HepG2 (cell line): ENCODE measurements around the gene NOL4L. TPM values are rescaled to one million over a fixed set of nuclear protein-coding genes. Genes with fewer than 3 reads are reported as not detected.

Experiments
- ATAC-seq: fragments of 200-7000 bp; cut with Tn5 transposase; 3 replicates; pipeline ENCODE4 v1.9.1; 2020; ENCODE audit warnings: mild to moderate bottlenecking, moderate library complexity
- BruUV-seq: library from RNA; stranded (reverse); fragments of 400-500 nt; replicated peaks from 2 replicates; lab custom pipeline; 2021; lab: Mats Ljungman, UMichigan
- CTCF ChIA-PET: fragments of 300-600 bp; formaldehyde crosslinking; extraction: SDS; loops from one replicate; lab custom pipeline; 2021; ENCODE audit warnings: low total read pairs, inconsistent platforms, low intra/inter-chr PET ratio; lab: Yijun Ruan, JAX
- POLR2A ChIA-PET: fragments of 350-600 bp; sonication (Branson Sonifier 250); formaldehyde crosslinking; loops from one replicate; lab custom pipeline; 2020; ENCODE audit warnings: antibody characterized with exemption, inconsistent platforms; lab: Yijun Ruan, JAX
- DNase-seq: peaks from one replicate; pipeline ENCODE4 v3.0.0-alpha.2; 2015; ENCODE audit warnings: low spot score
- FAIRE-seq: peaks from 3 replicates; lab custom pipeline; 2011; peaks lifted over from hg19 to GRCh38; lab: Jason Lieb, UNC
- H2AFZ ChIP-seq: one replicate; pipeline ENCODE4 v1.6.1; 2011; ENCODE audit warnings: low read length, inconsistent platforms
- H3K27ac ChIP-seq: fragments of 300-600 bp; 3 replicates; pipeline ENCODE4 v1.8.0; 2011; ENCODE audit warnings: mixed run types, mild to moderate bottlenecking, mixed read lengths, low read length, inconsistent platforms; ENCODE audit not compliant: insufficient read depth; ENCODE audit errors: extremely low read length
- H3K27me3 ChIP-seq, 2 experiments: fragments of 200-600 bp in 1 of 2; 2 replicates in 1 of 2; 3 replicates in 1 of 2; pipeline versions ENCODE4 v1.6.0 to v1.8.0; 2011; ENCODE audit warnings: low read length in 2 of 2, mild to moderate bottlenecking in 2 of 2, moderate library complexity in 2 of 2, inconsistent platforms in 1 of 2; ENCODE audit not compliant: insufficient read depth in 2 of 2, control insufficient read depth in 1 of 2
- H3K36me3 ChIP-seq, 2 experiments: fragments of 200-600 bp in 1 of 2; replicated peaks in 1 of 2; 2 replicates in 1 of 2; 3 replicates in 1 of 2; pipeline versions ENCODE4 v1.5.1 to v1.8.0; 2011; ENCODE audit warnings: low read length in 2 of 2, inconsistent platforms in 1 of 2; ENCODE audit not compliant: insufficient read depth in 2 of 2, control insufficient read depth in 1 of 2
- H3K4me1 ChIP-seq: 2 replicates; pipeline ENCODE4 v1.5.1; 2012; ENCODE audit warnings: low read length, inconsistent platforms; ENCODE audit not compliant: insufficient read depth
- H3K4me2 ChIP-seq: 2 replicates; pipeline ENCODE4 v1.6.0; 2011; ENCODE audit warnings: low read depth, low read length, inconsistent platforms
- H3K4me3 ChIP-seq, 3 experiments: fragments of 200-600 bp in 1 of 3; sonication (generic), shearing (Covaris generic) in 1 of 3; replicated peaks in 1 of 3; 2 replicates each; pipeline ENCODE4 v1.5.1; 2011 to 2016; ENCODE audit warnings: low read length in 3 of 3, inconsistent platforms in 2 of 3, low read depth in 2 of 3, mild to moderate bottlenecking in 2 of 3, control low read depth in 1 of 3, mixed read lengths in 1 of 3; ENCODE audit not compliant: insufficient read depth in 1 of 3
- H3K79me2 ChIP-seq: one replicate; pipeline ENCODE4 v1.6.1; 2011; ENCODE audit warnings: low read length, inconsistent platforms; ENCODE audit not compliant: insufficient read depth
- H3K9ac ChIP-seq: 2 replicates; pipeline ENCODE4 v1.6.0; 2011; ENCODE audit warnings: mild to moderate bottlenecking, low read depth, low read length, inconsistent platforms; ENCODE audit not compliant: insufficient read depth
- H3K9me3 ChIP-seq: 2 replicates; pipeline ENCODE4 v1.5.1; 2012; ENCODE audit warnings: mild to moderate bottlenecking, low read length
- H4K20me1 ChIP-seq: 2 replicates; pipeline ENCODE4 v1.6.0; 2011; ENCODE audit warnings: inconsistent platforms, mild to moderate bottlenecking, low read length, moderate library complexity; ENCODE audit not compliant: insufficient read depth
- AGO2 ChIP-seq: fragments of 200-400 bp; formaldehyde crosslinking; optimal IDR thresholded peaks from 2 replicates; pipeline ENCODE3; 2017; ENCODE audit warnings: mild to moderate bottlenecking, low read depth, low read length, moderate library complexity
- HIVEP1 ChIP-seq: sonication (generic); formaldehyde crosslinking; IDR thresholded peaks from 2 replicates; pipeline ENCODE4 v1.4.0; 2020; ENCODE audit warnings: mild to moderate bottlenecking, missing genetic modification reagents
- PLSCR1 ChIP-seq: sonication (generic); formaldehyde crosslinking; IDR thresholded peaks from 2 replicates; pipeline ENCODE4 v1.5.0; 2020; ENCODE audit warnings: missing genetic modification reagents, mild to moderate bottlenecking, borderline replicate concordance
- RBM22 ChIP-seq: fragments of 200-400 bp; formaldehyde crosslinking; optimal IDR thresholded peaks from 2 replicates; pipeline ENCODE3; 2017; ENCODE audit warnings: mild to moderate bottlenecking, low read length, moderate library complexity
- REST ChIP-seq, 2 experiments: IDR thresholded peaks; 2 replicates each; pipeline ENCODE4 v1.6.1; 2011 to 2012; ENCODE audit warnings: low read length in 2 of 2, borderline replicate concordance in 1 of 2, low read depth in 1 of 2, mild to moderate bottlenecking in 1 of 2, moderate library complexity in 1 of 2
- SCMH1 ChIP-seq: sonication (generic); formaldehyde crosslinking; IDR thresholded peaks from 2 replicates; pipeline ENCODE4 v1.9.0; 2021; ENCODE audit warnings: missing genetic modification reagents, mild to moderate bottlenecking, borderline replicate concordance
- ZBTB38 ChIP-seq: sonication (generic); formaldehyde crosslinking; IDR thresholded peaks from 2 replicates; pipeline ENCODE4 v1.5.1; 2020; ENCODE audit warnings: mild to moderate bottlenecking, missing genetic modification reagents
- ZIK1 ChIP-seq: sonication (generic); formaldehyde crosslinking; IDR thresholded peaks from 2 replicates; pipeline ENCODE4 v1.5.0; 2020; ENCODE audit warnings: mild to moderate bottlenecking, low read depth, missing genetic modification reagents, borderline replicate concordance
- ZNF253 ChIP-seq: sonication (generic); formaldehyde crosslinking; IDR thresholded peaks from 2 replicates; pipeline ENCODE4 v1.8.0; 2022; ENCODE audit warnings: mild to moderate bottlenecking, missing genetic modification reagents, borderline replicate concordance
- ZNF501 ChIP-seq: sonication (generic); formaldehyde crosslinking; IDR thresholded peaks from 2 replicates; pipeline ENCODE4 v1.5.1; 2020; ENCODE audit warnings: mild to moderate bottlenecking, moderate library complexity, missing genetic modification reagents
- ZNF597 ChIP-seq: sonication (generic); formaldehyde crosslinking; IDR thresholded peaks from 2 replicates; pipeline ENCODE4 v1.5.0; 2020; ENCODE audit warnings: missing genetic modification reagents
- WGBS: methylation state at CpG from one replicate; pipeline ENCODE4 v1.1.6; 2017; ENCODE audit warnings: low lambda C conversion rate; 5-methylcytosine and 5-hydroxymethylcytosine counted together
- in situ Hi-C: cut with HindIII; loops from 2 replicates; pipeline ENCODE4 v1.10.0; 2017; ENCODE audit warnings: low pct_unique_long_range_greater_than_20kb; ENCODE audit not compliant: extremely low pct_ligation_motif_present
- intact Hi-C: fragments of 100-400 bp; cut with micrococcal nuclease; formaldehyde crosslinking; loops from one replicate; pipeline ENCODE4 v1.10.0; 2022; ENCODE audit not compliant: unreplicated experiment
- polyA plus RNA-seq, 8 experiments: library from polyadenylated mRNA; depleted of rRNA in 3 of 8; stranded (reverse) in 7 of 8; unstranded in 1 of 8; fragments of >200 nt; fragmentation: Illumina TruSeq in 4 of 8; extraction: Trizol in 4 of 8; gene quantifications; 2 replicates each; pipeline versions ENCODE4 v1.2.1 to v1.2.3, GENCODE V29; 2011 to 2016; ENCODE audit warnings: low read depth in 4 of 8, missing spikeins in 1 of 8, mixed read lengths in 1 of 8; ENCODE audit not compliant: insufficient read depth in 1 of 8
- total RNA-seq, 5 experiments: library from RNA; depleted of rRNA; stranded (reverse); fragments of >200 nt; fragmentation: Illumina TruSeq; extraction: Trizol; gene quantifications; 2 replicates each; pipeline ENCODE4 v1.2.3, GENCODE V29; 2016; ENCODE audit warnings: low read depth in 1 of 5
- TF ChIP-seq, protein P1 (sequence below): fragments of 450-650 bp; IDR thresholded peaks from 2 replicates; pipeline ENCODE4 v1.6.1; 2016

NOL4L gene
- total and polyA plus RNA-seq, 2 of the 13 experiments (the other 11 are each of a cell fraction or from before 2014, with no cell fraction given) = 16.6 to 35.4 TPM

GRCh38 chr20:32433311-32434021, 151.7 kb downstream of the NOL4L start:
- intact Hi-C loops (no loop called here), in situ Hi-C loops (loop anchor here (10.0 kb wide), 1 partner anchor 59 kb away; no protein-coding TSS in a partner anchor)
- POLR2A ChIA-PET = interaction anchor here (1.6 kb wide), 1 partner anchor 219 kb away, joined by 4 read pairs; no protein-coding TSS in a partner anchor
- 96% methylated on average over 20 of the region's 20 CpGs for WGBS
- BruUV-seq = TSS peak; percentile 33
- TF ChIP-seq AGO2 (peak; percentile 31), ZNF597 (CRISPR knock-in tag) (no peak), REST (IDR thresholded peaks at IDR 0.05; ENCODE audit: borderline replicate concordance in 1 of 2, low read depth in 1 of 2, low read length in 2 of 2) (no peak; a peak in 1 of 4 replicates), ZBTB38 (CRISPR knock-in tag) (0 out of 2 replicates have a peak, but pooled peaks have one; percentile 21), ZNF501 (CRISPR knock-in tag) (0 out of 2 replicates have a peak, but pooled peaks have one; percentile 22), RBM22 (peak; percentile 67), ZNF253 (CRISPR knock-in tag) (0 out of 2 replicates have a peak, but pooled peaks have one; percentile 25), ZIK1 (CRISPR knock-in tag) (no peak), PLSCR1 (no peak), HIVEP1 (CRISPR knock-in tag) (no peak), SCMH1 (CRISPR knock-in tag) (no peak)
- TF ChIP-seq, protein P1, sequence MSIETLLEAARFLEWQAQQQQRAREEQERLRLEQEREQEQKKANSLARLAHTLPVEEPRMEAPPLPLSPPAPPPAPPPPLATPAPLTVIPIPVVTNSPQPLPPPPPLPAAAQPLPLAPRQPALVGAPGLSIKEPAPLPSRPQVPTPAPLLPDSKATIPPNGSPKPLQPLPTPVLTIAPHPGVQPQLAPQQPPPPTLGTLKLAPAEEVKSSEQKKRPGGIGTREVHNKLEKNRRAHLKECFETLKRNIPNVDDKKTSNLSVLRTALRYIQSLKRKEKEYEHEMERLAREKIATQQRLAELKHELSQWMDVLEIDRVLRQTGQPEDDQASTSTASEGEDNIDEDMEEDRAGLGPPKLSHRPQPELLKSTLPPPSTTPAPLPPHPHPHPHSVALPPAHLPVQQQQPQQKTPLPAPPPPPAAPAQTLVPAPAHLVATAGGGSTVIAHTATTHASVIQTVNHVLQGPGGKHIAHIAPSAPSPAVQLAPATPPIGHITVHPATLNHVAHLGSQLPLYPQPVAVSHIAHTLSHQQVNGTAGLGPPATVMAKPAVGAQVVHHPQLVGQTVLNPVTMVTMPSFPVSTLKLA = no peak
- TF ChIP-seq, all 625 proteins: peak for 5
- Histone ChIP-seq H3K4me3 (no peak overlapping the region), H3K27ac (no peak overlapping the region), H3K9ac (no peak overlapping the region), H3K27me3 (no peaks in the 10 kb centered on the region), H3K4me1 (peaks cover 17% of the 10 kb centered on the region), H3K4me2 (no peak overlapping the region), H4K20me1 (peaks cover 13% of the 10 kb centered on the region; the same call in 1 of the 2 replicates), H3K9me3 (no peaks in the 10 kb centered on the region), H3K36me3 (peaks cover 82 to 98% of the 10 kb centered on the region in 2 experiments), H2AFZ (no peak overlapping the region), H3K79me2 (no peaks in the 10 kb centered on the region)
- DNase-seq (no peak), ATAC-seq (no peak), FAIRE-seq (no peak)
- CTCF ChIA-PET = no interaction called here
